HG03520 (cell line): Measurements from ENCODE around the gene FGFRL1.

Experiments
- ATAC-seq: cut with Tn5 transposase; IDR thresholded peaks from one replicate; pipeline ENCODE4 v1.9.1; 2021; ENCODE audit warnings: mild to moderate bottlenecking, moderate library complexity; ENCODE audit not compliant: unreplicated experiment

Gene FGFRL1

DNA sequence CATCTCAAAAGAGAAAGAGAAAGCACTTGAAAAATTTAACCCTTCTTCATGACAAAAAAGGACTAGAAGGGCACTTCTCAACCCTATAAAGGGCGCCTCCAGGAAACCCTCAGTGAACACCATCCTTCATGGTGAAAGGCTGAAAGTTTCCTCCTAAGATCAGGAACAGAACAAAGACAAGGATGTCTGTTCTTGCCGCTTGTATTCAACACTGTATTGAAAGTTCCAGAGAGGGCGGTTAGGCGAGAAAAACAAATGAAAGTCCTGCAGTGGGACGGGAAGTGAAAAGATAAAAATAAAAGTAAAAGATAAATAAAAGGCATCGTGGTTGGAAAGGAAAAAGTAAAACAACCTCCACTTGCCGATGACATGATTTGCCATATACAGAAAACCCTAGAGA is 51.0 kb downstream of the FGFRL1 start:
- no peak for ATAC-seq

GRCh38 chr4:1065732-1066131 is 54.3 kb downstream of the FGFRL1 start:
- ATAC-seq: no peak

DNA sequence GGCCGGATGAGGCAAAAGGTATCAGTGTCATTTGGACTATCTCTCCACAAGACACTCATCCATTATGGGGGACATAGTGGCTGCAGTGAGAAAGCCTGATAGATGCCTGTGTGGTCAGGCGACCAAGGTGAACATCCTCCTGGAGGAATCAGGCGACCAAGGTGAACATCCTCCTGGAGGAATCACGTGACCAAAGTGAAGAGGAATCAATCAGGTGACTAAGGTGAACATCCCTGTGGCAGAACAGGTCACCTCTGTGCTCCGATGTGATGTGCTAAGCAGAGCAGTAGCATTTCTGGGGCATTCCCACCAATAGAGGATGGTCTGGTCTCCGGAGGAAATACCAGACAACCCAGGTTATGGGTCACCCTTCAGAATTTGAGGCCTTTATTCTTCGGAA is 58.0 kb downstream of the FGFRL1 start:
- ATAC-seq: no peak

GRCh38 chr4:1072830-1073446 is 61.5 kb downstream of the FGFRL1 start:
- ATAC-seq: no peak

- no peak for ATAC-seq
These were observed 62.7 kb downstream of the FGFRL1 start for GRCh38 chr4:1074077-1074476.

- ATAC-seq: no peak
These were observed 63.8 kb downstream of the FGFRL1 start for GRCh38 chr4:1075225-1075624.

DNA sequence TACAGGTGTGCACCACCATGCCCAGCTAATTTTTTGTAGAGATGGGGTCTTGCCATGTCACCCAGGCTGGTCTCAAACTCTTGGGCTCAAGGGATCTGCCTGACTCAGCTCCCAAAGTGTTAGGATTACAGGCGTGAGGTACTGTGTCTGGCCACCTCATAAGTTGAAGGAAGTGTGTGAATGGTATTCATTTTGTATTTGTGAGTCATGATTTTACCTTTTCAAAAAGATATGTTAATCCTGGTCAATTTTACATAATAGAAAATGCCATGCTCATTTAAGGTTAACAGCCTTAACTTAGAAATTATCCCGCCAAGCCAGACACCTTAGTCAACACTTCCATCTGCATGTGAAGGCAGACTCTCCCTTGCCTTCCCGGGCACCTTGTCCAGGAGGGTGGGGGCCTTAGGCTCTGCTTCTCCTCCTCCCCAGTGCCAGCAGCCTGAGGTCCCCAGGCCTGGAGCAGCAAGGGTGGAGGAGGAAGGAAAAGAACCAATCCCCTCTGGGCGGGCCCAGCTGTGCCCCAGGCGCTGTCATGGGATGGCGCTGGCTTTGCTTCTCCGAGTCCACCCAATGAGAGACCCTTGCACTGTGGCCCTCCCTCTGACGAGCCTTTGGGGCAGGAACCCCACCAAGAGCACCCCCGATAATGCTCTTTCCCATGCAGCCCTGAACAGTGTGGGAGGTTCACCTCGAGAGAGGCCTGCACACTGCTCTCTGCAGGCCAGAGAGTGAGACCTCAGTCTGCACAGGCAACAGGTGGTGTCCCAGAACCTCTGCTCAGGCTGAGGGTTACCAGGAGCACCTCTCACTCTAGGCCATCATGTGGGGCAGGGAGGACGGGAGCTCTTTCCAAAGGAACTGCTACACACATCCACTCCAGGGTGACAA is 64.6 kb downstream of the FGFRL1 start:
- no peak for ATAC-seq
